ENCODE results near the gene SMARCAL1.
A peak's percentile ranks its signal among the peaks of the same experiment; 100 is the strongest.

The SMARCAL1 gene

GRCh38 chr2:216428618-216429350 is 16.5 kb downstream of the SMARCAL1 start:
- DNase-seq (ENCODE audit: low spot score) = no peak

DNA sequence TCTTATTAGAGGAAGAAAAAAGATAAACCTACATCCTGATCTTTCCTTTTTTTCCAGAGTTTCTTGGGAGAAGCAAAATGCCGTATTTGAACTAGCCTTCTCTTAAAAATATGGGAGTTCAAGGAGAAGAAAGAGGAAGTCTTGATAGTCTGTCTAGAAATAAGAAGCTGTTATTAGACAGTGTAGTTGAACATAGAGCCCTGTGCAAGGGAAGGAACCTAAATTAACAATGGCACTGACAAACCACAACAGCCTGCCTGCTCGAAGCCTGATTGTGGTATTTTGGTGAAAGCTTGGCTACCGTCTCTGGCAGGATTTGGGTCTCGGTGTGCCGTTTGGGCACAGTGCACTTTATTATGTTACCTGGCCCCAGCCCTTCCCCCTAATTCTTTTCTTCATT is 17.1 kb downstream of the SMARCAL1 start:
- DNase-seq (ENCODE audit: low spot score) = no peak

DNA sequence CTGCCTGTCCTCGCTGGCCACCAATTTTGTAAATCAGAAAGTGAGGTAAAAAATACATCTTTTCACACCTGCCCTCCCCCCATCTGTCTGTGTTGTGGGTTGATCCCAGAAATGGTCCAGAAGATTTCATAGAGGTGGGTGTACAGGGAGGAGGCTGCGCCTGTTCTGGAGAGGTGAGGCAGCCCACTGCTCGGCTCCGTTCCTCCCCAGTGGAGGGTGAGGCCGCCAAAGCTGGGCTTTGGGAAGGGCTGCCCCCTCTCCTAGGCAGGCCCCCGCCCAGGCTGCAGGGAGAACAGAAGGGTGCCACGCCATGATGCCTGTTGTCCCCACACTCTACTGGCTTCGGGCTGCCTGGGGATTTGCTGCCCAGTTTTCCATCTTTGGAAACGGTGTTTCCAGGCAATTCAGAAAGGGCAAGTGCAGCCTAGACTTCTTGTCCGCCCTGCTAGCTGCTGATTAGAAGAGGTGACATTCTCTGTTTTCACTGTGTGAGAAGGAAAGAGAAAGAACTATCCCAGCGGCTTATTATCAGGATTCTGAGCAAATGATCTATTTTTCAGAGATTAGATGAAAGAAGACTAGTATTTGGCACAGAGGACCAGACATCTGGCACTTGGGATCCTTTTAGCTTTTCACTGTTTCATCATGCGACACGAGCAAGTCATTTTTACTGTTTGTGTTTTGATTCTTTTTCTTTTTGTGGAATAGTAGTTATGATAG is 18.7 kb downstream of the SMARCAL1 start:
- DNase-seq (ENCODE audit: low spot score) = peak; percentile 19

DNA sequence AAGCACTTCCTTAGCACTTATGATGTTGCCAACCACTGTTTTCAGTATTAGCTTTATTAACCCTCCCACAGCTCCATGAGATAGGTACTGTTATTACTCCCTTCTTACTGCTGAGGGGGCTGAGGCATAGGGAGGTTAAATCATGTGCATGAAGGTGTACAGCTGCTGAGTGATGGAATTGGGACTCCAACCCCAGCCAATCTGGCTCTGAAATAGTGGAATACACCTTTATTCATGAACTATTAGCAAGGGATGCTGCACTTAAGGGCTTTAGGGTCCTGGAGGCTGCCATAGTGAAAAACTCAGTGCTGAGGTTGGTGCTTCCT is 19.2 kb downstream of the SMARCAL1 start:
- no peak for DNase-seq (ENCODE audit: low spot score)

DNA sequence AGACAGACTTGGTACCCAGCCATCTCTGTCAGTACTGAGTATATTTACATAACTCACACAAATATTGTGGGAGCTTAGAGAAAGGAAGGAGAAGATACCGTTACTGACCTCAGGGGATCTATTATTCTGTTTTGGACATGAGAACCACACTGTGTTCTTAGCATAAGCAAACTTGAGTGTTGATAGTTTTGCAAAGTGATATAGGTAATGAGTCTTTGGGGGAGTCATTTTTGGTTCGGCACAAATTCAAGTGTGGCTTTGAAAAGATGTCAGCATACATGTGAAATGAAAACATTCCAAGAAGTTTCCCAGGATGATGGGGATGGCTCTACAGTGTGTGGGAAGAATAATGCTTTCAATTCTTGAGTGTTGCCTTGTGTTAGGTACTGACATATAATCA is 24.1 kb downstream of the SMARCAL1 start:
- DNase-seq (ENCODE audit: low spot score) = no peak

DNA sequence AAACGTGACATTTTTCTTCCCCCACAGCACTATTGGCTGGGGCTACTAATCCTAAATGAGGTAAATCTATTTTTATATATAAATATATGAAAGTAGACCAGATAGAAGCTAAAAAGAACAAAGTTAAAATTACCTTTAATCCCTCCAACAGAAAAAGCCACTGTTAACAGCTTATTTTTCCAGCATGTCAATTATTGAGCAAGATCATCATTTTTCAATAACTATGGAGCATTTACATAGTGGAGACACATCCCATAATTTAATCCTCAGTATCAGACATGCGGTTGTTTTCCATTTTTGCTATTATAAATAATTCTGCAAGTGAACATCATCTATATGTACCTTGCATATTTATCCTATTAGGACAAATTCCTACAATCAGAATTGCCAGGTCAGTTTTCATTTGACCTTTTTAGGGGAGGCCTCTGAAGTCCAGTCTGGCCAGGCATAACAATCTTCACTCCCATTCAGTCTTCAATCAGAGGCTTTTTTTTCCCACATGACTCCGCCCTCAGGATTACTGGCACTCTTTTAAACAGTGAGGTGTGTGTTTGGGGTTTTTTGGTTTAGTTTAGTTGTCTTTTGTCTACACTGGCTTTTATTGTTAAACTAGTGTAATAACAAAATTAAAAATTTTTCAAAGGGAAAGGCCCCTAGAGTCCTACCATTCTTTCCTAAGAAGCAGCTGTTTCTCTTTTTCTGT is 29.2 kb downstream of the SMARCAL1 start:
- DNase-seq (ENCODE audit: low spot score) = no peak

- DNase-seq (ENCODE audit: low spot score) = no peak
Observed at GRCh38 chr2:216445501-216445900, 33.2 kb downstream of the SMARCAL1 start.

- no peak for DNase-seq (ENCODE audit: low spot score)
Observed at GRCh38 chr2:216446343-216446742, 34.1 kb downstream of the SMARCAL1 start.

GRCh38 chr2:216447293-216447692 is 35.0 kb downstream of the SMARCAL1 start:
- no peak for DNase-seq (ENCODE audit: low spot score)

- DNase-seq (ENCODE audit: low spot score) = no peak
Observed at GRCh38 chr2:216448829-216449228, 36.5 kb downstream of the SMARCAL1 start.

GRCh38 chr2:216450346-216450745 is 38.1 kb downstream of the SMARCAL1 start:
- DNase-seq (ENCODE audit: low spot score) = no peak

DNA sequence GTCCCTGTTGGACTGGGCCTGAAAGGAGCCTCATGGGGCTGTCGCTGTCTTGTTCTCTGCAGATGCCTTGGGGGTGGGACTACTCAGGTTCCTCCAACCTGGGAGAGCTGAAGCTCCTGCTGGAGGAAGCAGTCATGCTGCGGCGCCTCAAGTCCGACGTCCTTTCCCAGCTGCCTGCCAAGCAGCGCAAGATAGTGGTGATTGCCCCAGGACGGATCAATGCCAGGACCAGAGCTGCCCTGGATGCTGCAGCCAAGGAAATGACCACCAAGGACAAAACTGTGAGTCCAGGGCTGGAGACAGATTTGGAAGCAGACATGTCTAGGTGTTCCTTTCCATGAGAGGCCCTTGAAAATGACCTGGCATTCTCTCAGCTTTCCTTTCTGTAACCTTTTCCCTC is 38.5 kb downstream of the SMARCAL1 start:
- DNase-seq (ENCODE audit: low spot score) = no peak

DNA sequence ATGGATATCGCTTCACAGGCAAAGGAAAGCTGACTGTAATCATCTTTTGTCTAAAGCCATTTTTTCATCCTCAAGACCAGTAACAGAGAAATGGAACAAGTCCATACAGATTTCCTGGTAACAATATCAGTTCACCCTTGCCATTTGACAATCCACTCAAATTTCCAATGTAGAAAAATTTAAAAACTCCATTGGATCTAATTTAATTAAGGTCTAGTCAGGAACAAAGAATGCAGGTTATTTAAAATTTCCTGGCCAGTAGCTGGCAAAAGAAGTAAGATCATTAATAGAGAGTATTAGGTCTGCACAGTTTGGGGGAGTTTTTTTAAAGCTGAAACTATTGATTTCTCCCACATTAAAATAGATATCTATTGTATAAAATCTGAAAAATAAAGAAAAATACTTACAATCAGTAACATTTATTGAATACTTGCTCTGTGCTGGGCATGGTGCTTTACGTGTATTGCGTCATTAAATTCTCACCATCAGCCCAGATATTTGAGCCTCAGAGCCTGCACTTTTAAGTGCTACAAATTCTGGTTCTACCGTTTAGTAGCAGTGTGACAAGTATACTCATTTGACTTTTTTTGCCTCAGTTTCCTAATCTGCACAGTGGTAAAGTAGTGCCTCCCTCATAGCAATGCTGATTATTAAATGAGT is 41.8 kb downstream of the SMARCAL1 start:
- DNase-seq (ENCODE audit: low spot score) = no peak

GRCh38 chr2:216463148-216463547 is 50.9 kb downstream of the SMARCAL1 start:
- no peak for DNase-seq (ENCODE audit: low spot score)

DNA sequence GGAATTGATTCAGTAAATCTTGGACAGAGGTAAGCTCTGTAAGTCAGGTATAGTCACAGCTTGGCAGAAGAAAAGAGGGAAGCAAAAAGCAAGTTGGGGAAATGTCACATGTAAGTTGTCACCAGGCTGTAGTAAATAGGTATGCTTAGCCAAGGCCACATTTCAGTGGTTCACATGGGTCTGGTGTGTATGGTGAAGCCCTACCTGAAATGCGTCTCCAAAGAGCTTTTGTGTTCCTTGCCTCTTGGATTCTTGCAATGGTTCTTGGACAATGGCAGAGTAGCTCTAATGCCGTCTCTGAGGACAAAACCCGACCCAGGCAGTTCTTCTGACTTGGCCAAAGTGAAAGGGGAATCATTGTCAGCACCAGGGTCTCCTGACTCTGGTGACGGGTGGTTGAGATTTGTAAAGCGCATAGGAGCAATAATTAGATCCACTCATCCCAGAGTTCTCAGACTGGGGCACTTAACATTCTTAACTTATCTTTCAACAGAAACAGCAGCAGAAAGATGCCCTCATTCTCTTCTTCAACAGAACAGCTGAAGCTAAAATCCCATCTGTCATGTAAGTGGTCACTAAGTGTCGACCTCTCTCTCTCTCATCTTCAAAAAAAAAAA is 51.9 kb downstream of the SMARCAL1 start:
- DNase-seq (ENCODE audit: low spot score) = no peak

GRCh38 chr2:216465579-216466195 is 53.4 kb downstream of the SMARCAL1 start:
- DNase-seq (ENCODE audit: low spot score) = peak; percentile 30

- no peak for DNase-seq (ENCODE audit: low spot score)
Observed at GRCh38 chr2:216467845-216468244, 55.6 kb downstream of the SMARCAL1 start.

DNA sequence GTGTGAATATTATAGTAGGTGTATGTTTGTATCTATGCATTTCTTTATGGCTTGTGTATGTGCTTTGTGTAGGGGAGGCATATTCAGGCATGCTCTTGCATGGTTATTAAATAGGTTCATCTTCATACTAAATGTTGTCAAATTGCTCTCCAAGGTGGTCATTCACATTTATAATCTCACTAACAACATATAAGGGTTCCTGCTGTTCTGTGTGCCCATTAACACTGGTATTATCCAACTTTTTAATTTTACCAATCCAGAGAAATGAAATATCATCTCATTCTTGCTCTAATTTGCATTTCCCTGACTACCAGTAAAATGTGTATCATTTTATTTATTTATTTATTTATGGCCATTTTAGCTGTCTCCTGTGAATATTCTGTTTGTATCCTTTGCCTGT is 57.4 kb downstream of the SMARCAL1 start:
- no peak for DNase-seq (ENCODE audit: low spot score)

DNA sequence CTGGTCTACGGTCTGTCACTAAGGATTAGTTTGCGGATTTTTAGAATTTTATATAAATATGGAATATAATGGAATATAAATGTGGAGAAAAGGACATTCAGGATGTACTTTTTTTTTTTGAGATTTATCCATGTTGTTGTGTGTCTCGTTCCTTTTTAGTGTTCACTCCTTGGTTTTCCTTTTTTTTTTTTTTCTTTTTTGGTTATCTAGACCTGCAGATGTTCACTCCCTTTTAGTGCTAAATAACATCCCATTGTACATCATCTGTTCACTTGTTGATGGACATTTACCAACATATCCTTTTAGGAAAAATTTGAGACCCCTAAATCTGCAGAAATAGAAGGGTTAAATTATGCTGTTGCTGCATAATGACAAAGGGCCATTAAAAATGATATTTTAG is 60.9 kb downstream of the SMARCAL1 start:
- no peak for DNase-seq (ENCODE audit: low spot score)

DNA sequence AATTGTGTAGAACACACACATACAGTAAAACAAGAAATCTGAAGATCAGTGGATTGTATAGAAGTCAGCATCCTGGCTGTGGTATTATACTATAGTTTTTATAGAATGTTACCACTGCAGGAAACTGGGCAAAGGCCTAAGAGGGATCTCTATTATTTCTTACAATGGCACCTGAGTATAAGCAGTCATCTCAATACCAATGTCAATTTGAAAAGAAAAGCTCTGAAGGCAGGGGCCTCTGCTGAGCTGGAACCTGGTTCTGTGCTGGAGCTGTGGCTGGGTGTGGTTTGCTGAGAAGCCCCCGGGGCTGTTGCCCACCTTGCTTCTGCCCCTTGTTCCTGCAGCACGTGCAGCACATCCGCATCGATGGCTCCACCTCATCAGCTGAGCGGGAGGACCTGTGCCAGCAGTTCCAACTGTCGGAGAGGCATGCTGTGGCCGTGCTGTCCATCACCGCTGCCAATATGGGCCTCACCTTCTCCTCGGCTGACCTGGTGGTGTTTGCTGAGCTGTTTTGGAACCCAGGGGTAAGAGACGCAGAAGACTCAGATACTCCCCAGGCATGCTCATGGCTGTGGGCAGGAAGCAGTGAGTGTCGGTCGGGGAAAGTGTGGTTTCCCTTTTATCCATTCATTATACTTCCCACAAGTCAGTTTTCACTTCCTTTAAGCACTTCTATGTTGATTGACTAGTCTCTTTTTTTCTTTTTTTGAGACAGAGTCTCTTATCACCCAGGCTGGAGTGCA is 62.8 kb downstream of the SMARCAL1 start:
- DNase-seq (ENCODE audit: low spot score) = no peak

DNA sequence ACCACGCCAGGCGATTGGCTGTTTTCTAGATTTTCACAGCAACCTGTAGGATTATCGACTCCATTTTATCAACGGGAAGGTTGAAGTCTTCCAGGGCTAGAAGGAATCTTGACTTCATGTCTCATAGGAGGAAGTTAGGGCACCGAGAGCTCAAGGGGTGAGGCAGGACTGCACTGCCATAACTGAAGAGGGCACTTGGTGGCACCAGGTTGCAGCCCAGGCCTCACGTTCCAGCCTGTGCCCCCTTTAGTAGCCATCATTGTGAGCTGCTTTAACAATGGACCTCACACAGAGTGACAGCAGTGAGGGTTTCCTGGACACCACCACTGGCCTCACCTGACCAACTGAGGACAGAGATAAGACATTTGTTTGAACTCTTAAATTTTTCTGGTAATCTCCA is 63.5 kb downstream of the SMARCAL1 start:
- no peak for DNase-seq (ENCODE audit: low spot score)

Measured in AG20443 (cell line).